HG02571 (cell line): ENCODE data around the gene SLC29A2.
"Not testable (repeated sequence)": the region's sequence is repeated elsewhere in the genome, so short reads cannot be mapped to it uniquely, and the experiment has no call there.

ENCODE experiments used
- ATAC-seq: cut with Tn5 transposase; IDR thresholded peaks from one replicate; pipeline ENCODE4 v1.9.1; 2021; ENCODE audit warnings: mild to moderate bottlenecking, moderate library complexity; ENCODE audit not compliant: unreplicated experiment

The SLC29A2 gene

DNA sequence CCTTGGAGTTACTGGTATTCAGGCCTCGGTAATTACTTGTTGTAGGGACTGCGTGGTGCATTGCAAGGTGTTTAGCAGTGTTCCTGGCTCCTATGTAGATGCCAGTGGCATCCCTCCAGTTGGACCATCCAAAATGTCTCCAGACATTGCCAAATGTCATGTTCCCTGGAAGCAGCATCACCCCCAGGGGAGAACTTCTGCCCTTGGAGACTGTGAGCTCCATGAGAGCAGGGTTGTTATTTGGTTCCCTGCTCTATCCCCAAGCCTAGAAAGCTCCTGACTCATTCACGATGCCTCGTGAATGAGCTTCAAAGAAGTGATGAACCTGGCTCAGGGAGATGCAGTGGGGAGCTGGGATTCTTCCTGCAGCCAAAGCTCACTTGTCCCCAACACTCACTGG, 50.0 kb downstream of the SLC29A2 start:
- ATAC-seq: no peak

DNA sequence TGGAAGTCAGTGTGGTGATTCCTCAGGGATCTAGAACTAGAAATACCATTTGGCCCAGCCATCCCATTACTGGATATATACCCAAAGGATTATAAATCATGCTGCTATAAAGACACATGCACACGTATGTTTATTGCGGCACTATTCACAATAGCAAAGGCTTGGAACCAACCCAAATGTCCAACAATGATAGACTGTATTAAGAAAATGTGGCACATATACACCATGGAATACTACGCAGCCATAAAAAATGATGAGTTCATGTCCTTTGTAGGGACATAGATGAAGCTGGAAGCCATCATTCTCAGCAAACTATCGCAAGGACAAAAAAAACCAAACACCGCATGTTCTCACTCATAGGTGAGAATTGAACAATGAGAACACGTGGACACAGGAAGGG, 50.8 kb downstream of the SLC29A2 start:
- not testable (repeated sequence) for ATAC-seq

GRCh38 chr11:66320289-66320688, 51.3 kb downstream of the SLC29A2 start:
- ATAC-seq: not testable (repeated sequence)

DNA sequence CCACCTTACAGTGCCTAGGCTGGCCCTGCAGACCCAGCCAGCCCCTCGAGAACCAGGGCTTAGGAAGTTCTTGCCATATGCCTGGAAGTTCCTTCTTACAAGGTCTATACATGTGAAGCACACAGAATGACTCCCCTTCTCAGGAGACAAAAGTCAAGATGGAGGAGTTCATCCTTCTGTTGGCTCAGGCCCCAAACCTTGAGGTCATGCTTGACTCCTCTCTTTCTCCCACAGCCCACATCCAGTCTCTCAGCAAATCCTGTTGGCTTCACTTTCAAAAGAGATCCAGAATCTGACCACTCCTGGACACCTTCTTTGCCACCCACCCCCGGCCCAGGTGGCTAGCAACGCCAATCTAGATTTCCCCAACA, 53.0 kb downstream of the SLC29A2 start:
- ATAC-seq: no peak

DNA sequence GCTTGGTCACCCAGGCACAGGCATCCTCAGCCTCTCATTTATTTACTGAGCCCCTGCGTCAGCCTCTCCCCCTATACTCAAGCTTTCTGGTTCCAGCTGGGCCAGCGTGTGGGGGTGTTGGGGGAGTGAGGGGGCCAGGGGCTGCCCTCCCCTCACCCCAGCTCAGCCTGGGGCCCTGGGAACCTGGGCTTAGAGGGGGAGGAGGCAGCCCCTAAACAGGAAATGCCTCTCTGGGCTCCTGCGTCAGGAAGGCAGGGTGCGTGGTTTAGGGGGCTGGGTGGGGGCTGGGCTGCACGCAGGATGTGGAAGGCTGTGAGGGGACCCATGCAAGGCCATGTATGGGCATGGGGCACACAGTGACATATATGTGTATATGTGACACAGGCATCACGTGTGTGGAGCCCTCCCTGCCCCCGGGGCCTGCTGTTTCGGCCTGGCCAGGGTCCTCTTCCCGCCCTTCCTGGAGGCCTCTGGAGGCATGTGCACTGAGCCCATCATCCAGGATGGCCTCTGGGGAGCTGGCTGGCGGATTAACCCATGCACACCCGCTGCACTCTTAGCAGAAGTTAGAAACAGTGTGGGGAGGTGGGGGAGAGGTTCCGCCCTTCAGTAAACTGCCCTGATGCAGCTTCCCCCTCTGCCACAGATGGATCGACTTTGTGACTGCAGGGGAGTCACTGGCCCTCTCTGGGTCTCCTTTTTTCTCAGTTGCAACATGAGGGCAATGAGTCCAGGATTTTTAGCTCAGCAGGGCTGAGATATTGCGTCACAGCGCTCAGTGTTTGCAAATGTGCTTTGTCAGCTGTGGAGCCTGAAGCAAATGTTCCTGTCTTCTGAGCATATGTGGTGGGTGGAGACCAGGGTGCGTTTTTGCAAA, 53.6 kb downstream of the SLC29A2 start:
- no peak for ATAC-seq

GRCh38 chr11:66317322-66317722, 54.2 kb downstream of the SLC29A2 start:
- no peak for ATAC-seq

DNA sequence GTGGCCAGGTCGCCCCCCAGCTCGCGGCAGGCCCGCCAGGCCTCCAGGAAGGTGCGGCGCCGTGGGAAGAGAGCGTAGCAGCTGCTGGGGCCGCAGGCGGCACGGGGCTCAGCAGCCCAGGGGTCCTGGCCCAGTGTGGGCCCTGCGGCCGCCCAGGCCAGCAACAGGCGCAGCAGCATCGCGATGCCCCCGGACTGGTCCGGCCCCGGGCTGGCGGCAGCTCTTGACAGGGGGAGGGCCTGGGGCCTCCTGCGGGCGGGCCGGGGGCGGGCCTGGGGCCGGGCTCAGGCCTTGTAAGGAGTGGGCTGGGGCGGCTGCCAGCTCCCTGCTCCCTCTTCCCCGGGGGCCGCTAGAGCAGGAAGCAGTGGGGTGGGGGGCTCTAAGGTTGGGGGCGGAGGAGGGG, 54.7 kb downstream of the SLC29A2 start, which contains the start of gene CD248:
TSS of gene CD248 (minus strand) at position 196 of the 403 bp plus-strand sequence. CDS start at position 179, 17 bp downstream.
- no peak for ATAC-seq

- ATAC-seq: no peak
These were observed 55.4 kb downstream of the SLC29A2 start for GRCh38 chr11:66315921-66316811.

GRCh38 chr11:66315498-66315885, 56.1 kb downstream of the SLC29A2 start:
- no peak for ATAC-seq

DNA sequence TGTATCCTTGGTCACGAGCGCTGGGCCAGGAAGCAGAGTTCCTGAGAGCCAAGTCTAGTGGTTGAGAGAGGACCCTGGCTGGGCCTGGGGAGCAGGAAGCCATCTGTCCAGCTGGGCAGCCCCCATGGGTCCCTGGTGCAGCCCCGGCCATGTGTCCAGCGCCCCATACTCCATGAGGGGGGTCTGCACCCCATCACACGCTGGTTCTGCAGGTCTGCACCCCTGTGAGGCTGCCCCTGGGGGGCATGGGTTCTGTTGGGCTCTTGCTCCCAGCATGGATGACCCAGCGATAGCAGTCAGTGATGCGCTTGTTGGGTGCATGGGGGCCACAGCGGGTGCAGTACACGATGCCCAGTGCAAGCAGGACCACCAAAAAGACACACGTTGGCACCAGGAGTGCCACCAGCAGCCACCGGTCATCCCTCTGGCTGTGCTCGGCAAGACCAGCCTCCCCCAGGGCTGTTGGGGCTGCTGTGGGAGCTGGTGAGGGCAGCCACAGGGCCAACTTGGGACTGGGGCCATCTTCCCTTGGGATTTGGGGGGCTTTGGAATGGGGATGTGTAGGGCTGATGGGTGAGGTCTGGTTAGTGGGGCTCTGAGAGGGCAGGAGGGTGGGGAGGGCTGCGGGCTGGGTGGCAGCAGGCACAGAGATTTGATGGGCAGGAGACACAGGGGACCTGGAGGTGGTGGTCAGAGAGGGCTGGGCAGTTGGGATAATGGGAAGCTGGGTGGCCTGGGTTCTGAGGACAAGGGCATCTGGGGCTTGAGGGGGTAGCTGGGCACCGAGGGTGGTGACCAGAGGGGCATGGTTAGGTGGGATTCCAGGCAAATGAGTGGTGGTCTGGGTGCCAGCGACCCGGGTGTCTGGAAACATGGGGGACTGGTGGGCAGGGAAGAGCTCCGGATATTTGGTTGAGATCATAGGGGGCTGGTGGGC, 56.7 kb downstream of the SLC29A2 start:
- no peak for ATAC-seq

DNA sequence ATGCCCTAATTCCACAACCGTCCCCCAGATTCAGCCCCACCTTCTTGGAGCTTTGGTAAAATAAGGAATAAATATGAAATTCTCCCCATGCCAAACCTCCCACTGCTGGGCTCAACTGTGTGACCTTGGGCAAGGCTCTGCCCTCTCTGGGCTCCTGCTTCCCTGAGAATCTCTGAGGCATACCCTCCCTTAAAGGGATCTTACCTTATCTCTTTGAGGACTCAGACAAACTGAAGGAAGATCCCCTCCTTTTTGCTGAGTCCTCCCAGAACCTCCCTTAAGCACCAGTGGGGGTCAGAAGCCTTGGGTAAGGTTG, 57.4 kb downstream of the SLC29A2 start:
- no peak for ATAC-seq

DNA sequence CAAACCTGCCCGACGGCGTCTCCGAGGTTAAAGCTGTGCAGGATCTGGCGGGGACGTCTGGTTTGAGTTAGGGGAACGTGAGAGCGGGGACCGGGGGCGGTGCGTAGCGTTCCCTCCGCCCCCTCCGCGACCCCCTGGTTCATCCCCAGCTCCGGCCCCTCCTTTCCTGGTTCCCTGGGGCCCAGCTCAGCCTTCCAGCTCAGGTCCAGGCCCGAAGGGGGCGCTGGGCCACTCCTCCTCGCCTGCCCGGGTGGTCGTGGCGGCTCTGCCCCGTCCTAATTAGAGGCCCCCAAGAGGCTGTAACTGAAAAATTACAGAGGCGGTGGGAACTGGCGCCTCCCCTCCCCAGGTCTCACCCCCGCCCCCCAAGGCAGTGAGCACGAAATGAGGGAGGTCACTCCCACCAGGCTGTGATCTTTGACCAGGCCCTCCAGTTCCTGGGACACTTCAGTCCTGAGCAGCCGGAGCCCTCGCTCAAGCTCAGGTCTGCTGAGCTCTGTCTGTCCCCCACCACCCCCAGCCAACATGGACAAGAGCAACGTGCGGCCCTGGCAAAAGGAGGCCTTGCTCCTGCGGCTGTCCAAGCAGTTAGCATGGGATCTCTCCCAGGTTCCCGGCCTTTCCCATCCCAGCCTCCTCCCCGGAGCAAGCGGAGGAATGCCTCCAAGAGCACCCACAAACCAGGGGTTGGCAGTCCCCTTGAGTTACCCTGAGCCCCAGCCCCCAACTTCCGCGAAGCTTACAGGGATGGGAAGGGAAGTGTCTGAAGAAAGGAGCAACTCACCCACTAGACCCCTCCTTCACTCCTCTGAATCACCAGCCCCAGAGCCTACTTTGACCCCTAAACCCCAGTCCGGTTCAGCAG, 58.0 kb downstream of the SLC29A2 start:
- no peak for ATAC-seq

- peak; percentile 49 for ATAC-seq
These were observed 58.8 kb downstream of the SLC29A2 start for GRCh38 chr11:66312549-66313320.
